GM23338 (cell line): Measurements from ENCODE around the gene KLC3. TPM values are rescaled to one million over a fixed set of nuclear protein-coding genes. Genes with fewer than 3 reads are reported as not detected.
A peak's percentile ranks its signal among the peaks of the same experiment; 100 is the strongest.

Experiments
- ATAC-seq: fragments of 200-7000 bp; cut with Tn5 transposase; 3 replicates; pipeline ENCODE4 v1.9.1; 2020
- DNase-seq: peaks from one replicate; pipeline ENCODE4 v3.0.0-alpha.2; 2015; ENCODE audit warnings: low spot score
- H2AFZ ChIP-seq: fragments of 200-600 bp; sonication (generic); 2 replicates; pipeline ENCODE4 v1.8.0; 2016; ENCODE audit warnings: antibody characterized with exemption, mild to moderate bottlenecking, moderate library complexity
- H3F3A ChIP-seq: fragments of 200-600 bp; sonication (generic); replicated peaks from 2 replicates; pipeline ENCODE4 v1.8.0; 2017; ENCODE audit warnings: antibody characterized with exemption, mixed run types, low read depth
- H3K27ac ChIP-seq: fragments of 200-600 bp; sonication (generic); 2 replicates; pipeline ENCODE4 v1.6.1; 2016; ENCODE audit warnings: low read depth
- H3K27me3 ChIP-seq: fragments of 200-600 bp; sonication (generic); 2 replicates; pipeline ENCODE4 v1.8.0; 2016; ENCODE audit warnings: mild to moderate bottlenecking, mixed run types, moderate library complexity; ENCODE audit not compliant: insufficient read depth
- H3K36me3 ChIP-seq: fragments of 200-600 bp; sonication (generic); 2 replicates; pipeline ENCODE4 v1.8.0; 2016; ENCODE audit warnings: mild to moderate bottlenecking; ENCODE audit not compliant: insufficient read depth
- H3K4me1 ChIP-seq: fragments of 200-600 bp; sonication (generic); 2 replicates; pipeline ENCODE4 v1.8.0; 2016; ENCODE audit warnings: mild to moderate bottlenecking, moderate library complexity; ENCODE audit not compliant: insufficient read depth
- H3K4me2 ChIP-seq: fragments of 200-600 bp; sonication (generic); 2 replicates; pipeline ENCODE4 v1.7.1; 2017; ENCODE audit warnings: mixed run types
- H3K4me3 ChIP-seq: fragments of 200-600 bp; sonication (generic); 2 replicates; pipeline ENCODE4 v1.6.1; 2016; ENCODE audit warnings: mixed run types
- H3K79me2 ChIP-seq: fragments of 200-600 bp; sonication (generic); replicated peaks from 2 replicates; pipeline ENCODE4 v1.8.0; 2017; ENCODE audit warnings: mild to moderate bottlenecking; ENCODE audit not compliant: insufficient read depth
- H3K9me2 ChIP-seq: fragments of 200-600 bp; sonication (generic); 2 replicates; pipeline ENCODE4 v1.8.0; 2017; ENCODE audit not compliant: insufficient read depth
- H4K20me1 ChIP-seq: fragments of 200-600 bp; sonication (generic); replicated peaks from 2 replicates; pipeline ENCODE4 v1.8.0; 2017; ENCODE audit warnings: mild to moderate bottlenecking; ENCODE audit not compliant: insufficient read depth
- H3K27ac Mint-ChIP-seq: 2 replicates; pipeline ENCODE4 v1.8.0; 2020; ENCODE audit warnings: inconsistent platforms, mild to moderate bottlenecking, moderate library complexity, mixed read lengths
- H3K27me3 Mint-ChIP-seq: 3 replicates; pipeline ENCODE4 v1.8.0; 2022; ENCODE audit warnings: low read depth, mild to moderate bottlenecking, moderate library complexity, mixed read lengths, inconsistent platforms; ENCODE audit not compliant: insufficient read depth, poor library complexity
- H3K36me3 Mint-ChIP-seq: 3 replicates; pipeline ENCODE4 v1.8.0; 2021; ENCODE audit warnings: low read depth, mild to moderate bottlenecking, inconsistent platforms, moderate library complexity, mixed read lengths
- H3K4me1 Mint-ChIP-seq: 3 replicates; pipeline ENCODE4 v1.8.0; 2020; ENCODE audit warnings: mild to moderate bottlenecking, inconsistent platforms, mixed read lengths
- H3K4me3 Mint-ChIP-seq: 3 replicates; pipeline ENCODE4 v1.8.0; 2021; ENCODE audit warnings: moderate library complexity, mild to moderate bottlenecking, inconsistent platforms, mixed read lengths
- H3K9me3 Mint-ChIP-seq: 3 replicates; pipeline ENCODE4 v1.8.0; 2020; ENCODE audit warnings: moderate library complexity, mild to moderate bottlenecking, inconsistent platforms, mixed read lengths
- CREB1 ChIP-seq: fragments of 250-450 bp; sonication (Bioruptor Pico); IDR thresholded peaks from 2 replicates; pipeline ENCODE4 v1.5.0; 2020; ENCODE audit warnings: low read depth, mild to moderate bottlenecking, moderate library complexity
- EZH2 ChIP-seq: fragments of 200-600 bp; sonication (generic); IDR thresholded peaks from one replicate; pipeline ENCODE4 v1.8.0; 2017; ENCODE audit warnings: antibody characterized with exemption, mild to moderate bottlenecking, low read depth; ENCODE audit not compliant: unreplicated experiment
- EZH2phosphoT487 ChIP-seq: fragments of 200-600 bp; sonication (generic); IDR thresholded peaks from one replicate; pipeline ENCODE4 v1.8.1; 2018; ENCODE audit warnings: antibody characterized with exemption; ENCODE audit not compliant: unreplicated experiment
- JUNB ChIP-seq: IDR thresholded peaks from one replicate; pipeline ENCODE4 v1.6.1; 2016; ENCODE audit warnings: antibody characterized with exemption; ENCODE audit not compliant: unreplicated experiment
- NANOG ChIP-seq: IDR thresholded peaks from 2 replicates; pipeline ENCODE4 v1.6.1; 2016; ENCODE audit warnings: antibody characterized with exemption, borderline replicate concordance
- POLR2AphosphoS5 ChIP-seq: IDR thresholded peaks from 2 replicates; pipeline ENCODE4 v1.6.1; 2016; ENCODE audit warnings: antibody characterized with exemption, low read depth
- STAT1 ChIP-seq: IDR thresholded peaks from one replicate; pipeline ENCODE4 v1.6.1; 2016; ENCODE audit warnings: antibody characterized with exemption; ENCODE audit not compliant: unreplicated experiment
- ZNF114 ChIP-seq: fragments of 250-450 bp; sonication (Bioruptor Pico); IDR thresholded peaks from 2 replicates; pipeline ENCODE4 v1.5.0; 2020; ENCODE audit warnings: mild to moderate bottlenecking, moderate library complexity
- ZNF331 ChIP-seq: fragments of 250-450 bp; sonication (Bioruptor Pico); IDR thresholded peaks from 2 replicates; pipeline ENCODE4 v1.5.0; 2020; ENCODE audit warnings: low read depth, mild to moderate bottlenecking, moderate library complexity
- polyA plus RNA-seq: library from polyadenylated mRNA; unstranded; fragments of >200 nt; fragmentation: Nextera tagmentation; extraction: Ambion mirVana; gene quantifications from 2 replicates; pipeline ENCODE4 v1.2.1, GENCODE V29; 2016
- total RNA-seq: library from RNA; depleted of rRNA; stranded (reverse); fragments of >200 nt; shearing (Covaris generic); gene quantifications from 2 replicates; pipeline ENCODE4 v1.2.3, GENCODE V29; 2014
- TF ChIP-seq, protein P1 (sequence below): IDR thresholded peaks from one replicate; pipeline ENCODE4 v1.6.1; 2018; ENCODE audit warnings: antibody characterized with exemption; ENCODE audit not compliant: unreplicated experiment
- TF ChIP-seq, protein P2 (sequence below): IDR thresholded peaks from 2 replicates; pipeline ENCODE4 v1.6.1; 2016; ENCODE audit warnings: antibody characterized with exemption
- TF ChIP-seq, protein P3 (sequence below): fragments of 250-450 bp; sonication (Bioruptor Pico); IDR thresholded peaks from 2 replicates; pipeline ENCODE4 v1.5.0; 2020; ENCODE audit warnings: mild to moderate bottlenecking, moderate library complexity
- TF ChIP-seq, protein P4 (sequence below), 2 experiments: fragments of 200-600 bp in 1 of 2; sonication (generic) in 1 of 2; conservative IDR thresholded peaks; 2 replicates each; pipeline versions ENCODE4 v1.5.1 to v1.6.1; 2016 to 2017; ENCODE audit warnings: antibody characterized with exemption in 2 of 2, low read depth in 2 of 2, mild to moderate bottlenecking in 2 of 2, moderate library complexity in 1 of 2

Gene KLC3
- total and polyA plus RNA-seq, 2 experiments from 2014 or later: 3.1 to 6.4 TPM

DNA sequence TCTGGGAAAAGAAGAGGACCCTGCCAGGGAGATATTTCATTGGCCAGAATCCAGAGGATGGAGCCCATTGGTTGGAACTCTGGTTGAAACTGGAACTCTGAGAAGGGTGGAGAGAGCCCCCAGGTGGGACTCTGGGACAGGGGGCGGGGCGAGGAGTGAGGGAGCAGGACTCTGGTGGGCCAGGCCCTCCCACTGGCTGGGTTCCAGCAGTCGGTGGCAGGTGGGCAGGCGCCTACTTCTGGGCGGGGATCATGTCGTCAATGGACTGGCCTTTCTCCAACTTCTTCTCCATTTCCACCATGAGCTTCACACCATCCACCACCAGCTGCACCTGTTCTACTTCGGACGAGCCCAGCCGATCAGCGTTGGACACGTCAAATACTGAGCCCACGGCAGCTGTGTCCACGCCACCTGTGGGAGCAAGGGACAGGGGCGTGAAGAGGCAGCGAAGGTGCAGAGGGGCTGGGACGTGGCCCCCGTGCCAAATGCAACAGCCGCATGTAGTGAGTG lies 34.0 kb upstream of the KLC3 start:
- Histone ChIP-seq H4K20me1 (no peaks in the 10 kb centered on the region), H3F3A (peaks cover 5% of the 10 kb centered on the region; the same call in 1 of the 2 replicates), H3K9me2 (no peaks in the 10 kb centered on the region), H3K27me3 (peaks cover 23% of the 10 kb centered on the region), H3K79me2 (no peaks in the 10 kb centered on the region), H3K4me2 (no peak overlapping the region), H3K27ac (no peak overlapping the region), H3K4me1 (no peaks in the 10 kb centered on the region), H3K36me3 (no peaks in the 10 kb centered on the region), H3K4me3 (no peak overlapping the region), H2AFZ (no peak overlapping the region)
- peaks cover 16% of the 10 kb centered on the region for H3K27me3 Mint-ChIP-seq
- TF ChIP-seq ZNF114 (CRISPR knock-in tag): no peak
- TF ChIP-seq, protein P1, sequence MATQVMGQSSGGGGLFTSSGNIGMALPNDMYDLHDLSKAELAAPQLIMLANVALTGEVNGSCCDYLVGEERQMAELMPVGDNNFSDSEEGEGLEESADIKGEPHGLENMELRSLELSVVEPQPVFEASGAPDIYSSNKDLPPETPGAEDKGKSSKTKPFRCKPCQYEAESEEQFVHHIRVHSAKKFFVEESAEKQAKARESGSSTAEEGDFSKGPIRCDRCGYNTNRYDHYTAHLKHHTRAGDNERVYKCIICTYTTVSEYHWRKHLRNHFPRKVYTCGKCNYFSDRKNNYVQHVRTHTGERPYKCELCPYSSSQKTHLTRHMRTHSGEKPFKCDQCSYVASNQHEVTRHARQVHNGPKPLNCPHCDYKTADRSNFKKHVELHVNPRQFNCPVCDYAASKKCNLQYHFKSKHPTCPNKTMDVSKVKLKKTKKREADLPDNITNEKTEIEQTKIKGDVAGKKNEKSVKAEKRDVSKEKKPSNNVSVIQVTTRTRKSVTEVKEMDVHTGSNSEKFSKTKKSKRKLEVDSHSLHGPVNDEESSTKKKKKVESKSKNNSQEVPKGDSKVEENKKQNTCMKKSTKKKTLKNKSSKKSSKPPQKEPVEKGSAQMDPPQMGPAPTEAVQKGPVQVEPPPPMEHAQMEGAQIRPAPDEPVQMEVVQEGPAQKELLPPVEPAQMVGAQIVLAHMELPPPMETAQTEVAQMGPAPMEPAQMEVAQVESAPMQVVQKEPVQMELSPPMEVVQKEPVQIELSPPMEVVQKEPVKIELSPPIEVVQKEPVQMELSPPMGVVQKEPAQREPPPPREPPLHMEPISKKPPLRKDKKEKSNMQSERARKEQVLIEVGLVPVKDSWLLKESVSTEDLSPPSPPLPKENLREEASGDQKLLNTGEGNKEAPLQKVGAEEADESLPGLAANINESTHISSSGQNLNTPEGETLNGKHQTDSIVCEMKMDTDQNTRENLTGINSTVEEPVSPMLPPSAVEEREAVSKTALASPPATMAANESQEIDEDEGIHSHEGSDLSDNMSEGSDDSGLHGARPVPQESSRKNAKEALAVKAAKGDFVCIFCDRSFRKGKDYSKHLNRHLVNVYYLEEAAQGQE: no peak
- TF ChIP-seq ZNF331 (CRISPR knock-in tag): no peak
- TF ChIP-seq JUNB: no peak
- TF ChIP-seq EZH2phosphoT487: no peak
- TF ChIP-seq EZH2: no peak
- TF ChIP-seq, protein P2, sequence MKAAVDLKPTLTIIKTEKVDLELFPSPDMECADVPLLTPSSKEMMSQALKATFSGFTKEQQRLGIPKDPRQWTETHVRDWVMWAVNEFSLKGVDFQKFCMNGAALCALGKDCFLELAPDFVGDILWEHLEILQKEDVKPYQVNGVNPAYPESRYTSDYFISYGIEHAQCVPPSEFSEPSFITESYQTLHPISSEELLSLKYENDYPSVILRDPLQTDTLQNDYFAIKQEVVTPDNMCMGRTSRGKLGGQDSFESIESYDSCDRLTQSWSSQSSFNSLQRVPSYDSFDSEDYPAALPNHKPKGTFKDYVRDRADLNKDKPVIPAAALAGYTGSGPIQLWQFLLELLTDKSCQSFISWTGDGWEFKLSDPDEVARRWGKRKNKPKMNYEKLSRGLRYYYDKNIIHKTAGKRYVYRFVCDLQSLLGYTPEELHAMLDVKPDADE: no peak
- no peak for TF ChIP-seq STAT1
- TF ChIP-seq, protein P3, sequence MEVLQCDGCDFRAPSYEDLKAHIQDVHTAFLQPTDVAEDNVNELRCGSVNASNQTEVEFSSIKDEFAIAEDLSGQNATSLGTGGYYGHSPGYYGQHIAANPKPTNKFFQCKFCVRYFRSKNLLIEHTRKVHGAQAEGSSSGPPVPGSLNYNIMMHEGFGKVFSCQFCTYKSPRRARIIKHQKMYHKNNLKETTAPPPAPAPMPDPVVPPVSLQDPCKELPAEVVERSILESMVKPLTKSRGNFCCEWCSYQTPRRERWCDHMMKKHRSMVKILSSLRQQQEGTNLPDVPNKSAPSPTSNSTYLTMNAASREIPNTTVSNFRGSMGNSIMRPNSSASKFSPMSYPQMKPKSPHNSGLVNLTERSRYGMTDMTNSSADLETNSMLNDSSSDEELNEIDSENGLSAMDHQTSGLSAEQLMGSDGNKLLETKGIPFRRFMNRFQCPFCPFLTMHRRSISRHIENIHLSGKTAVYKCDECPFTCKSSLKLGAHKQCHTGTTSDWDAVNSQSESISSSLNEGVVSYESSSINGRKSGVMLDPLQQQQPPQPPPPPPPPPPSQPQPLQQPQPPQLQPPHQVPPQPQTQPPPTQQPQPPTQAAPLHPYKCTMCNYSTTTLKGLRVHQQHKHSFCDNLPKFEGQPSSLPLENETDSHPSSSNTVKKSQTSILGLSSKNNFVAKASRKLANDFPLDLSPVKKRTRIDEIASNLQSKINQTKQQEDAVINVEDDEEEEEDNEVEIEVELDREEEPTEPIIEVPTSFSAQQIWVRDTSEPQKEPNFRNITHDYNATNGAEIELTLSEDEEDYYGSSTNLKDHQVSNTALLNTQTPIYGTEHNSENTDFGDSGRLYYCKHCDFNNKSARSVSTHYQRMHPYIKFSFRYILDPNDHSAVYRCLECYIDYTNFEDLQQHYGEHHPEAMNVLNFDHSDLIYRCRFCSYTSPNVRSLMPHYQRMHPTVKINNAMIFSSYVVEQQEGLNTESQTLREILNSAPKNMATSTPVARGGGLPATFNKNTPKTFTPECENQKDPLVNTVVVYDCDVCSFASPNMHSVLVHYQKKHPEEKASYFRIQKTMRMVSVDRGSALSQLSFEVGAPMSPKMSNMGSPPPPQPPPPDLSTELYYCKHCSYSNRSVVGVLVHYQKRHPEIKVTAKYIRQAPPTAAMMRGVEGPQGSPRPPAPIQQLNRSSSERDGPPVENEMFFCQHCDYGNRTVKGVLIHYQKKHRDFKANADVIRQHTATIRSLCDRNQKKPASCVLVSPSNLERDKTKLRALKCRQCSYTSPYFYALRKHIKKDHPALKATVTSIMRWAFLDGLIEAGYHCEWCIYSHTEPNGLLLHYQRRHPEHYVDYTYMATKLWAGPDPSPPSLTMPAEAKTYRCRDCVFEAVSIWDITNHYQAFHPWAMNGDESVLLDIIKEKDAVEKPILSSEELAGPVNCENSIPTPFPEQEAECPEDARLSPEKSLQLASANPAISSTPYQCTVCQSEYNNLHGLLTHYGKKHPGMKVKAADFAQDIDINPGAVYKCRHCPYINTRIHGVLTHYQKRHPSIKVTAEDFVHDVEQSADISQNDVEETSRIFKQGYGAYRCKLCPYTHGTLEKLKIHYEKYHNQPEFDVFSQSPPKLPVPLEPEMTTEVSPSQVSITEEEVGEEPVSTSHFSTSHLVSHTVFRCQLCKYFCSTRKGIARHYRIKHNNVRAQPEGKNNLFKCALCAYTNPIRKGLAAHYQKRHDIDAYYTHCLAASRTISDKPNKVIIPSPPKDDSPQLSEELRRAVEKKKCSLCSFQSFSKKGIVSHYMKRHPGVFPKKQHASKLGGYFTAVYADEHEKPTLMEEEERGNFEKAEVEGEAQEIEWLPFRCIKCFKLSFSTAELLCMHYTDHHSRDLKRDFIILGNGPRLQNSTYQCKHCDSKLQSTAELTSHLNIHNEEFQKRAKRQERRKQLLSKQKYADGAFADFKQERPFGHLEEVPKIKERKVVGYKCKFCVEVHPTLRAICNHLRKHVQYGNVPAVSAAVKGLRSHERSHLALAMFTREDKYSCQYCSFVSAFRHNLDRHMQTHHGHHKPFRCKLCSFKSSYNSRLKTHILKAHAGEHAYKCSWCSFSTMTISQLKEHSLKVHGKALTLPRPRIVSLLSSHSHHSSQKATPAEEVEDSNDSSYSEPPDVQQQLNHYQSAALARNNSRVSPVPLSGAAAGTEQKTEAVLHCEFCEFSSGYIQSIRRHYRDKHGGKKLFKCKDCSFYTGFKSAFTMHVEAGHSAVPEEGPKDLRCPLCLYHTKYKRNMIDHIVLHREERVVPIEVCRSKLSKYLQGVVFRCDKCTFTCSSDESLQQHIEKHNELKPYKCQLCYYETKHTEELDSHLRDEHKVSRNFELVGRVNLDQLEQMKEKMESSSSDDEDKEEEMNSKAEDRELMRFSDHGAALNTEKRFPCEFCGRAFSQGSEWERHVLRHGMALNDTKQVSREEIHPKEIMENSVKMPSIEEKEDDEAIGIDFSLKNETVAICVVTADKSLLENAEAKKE (CRISPR knock-in tag): no peak
- no peak for TF ChIP-seq NANOG
- TF ChIP-seq POLR2AphosphoS5: no peak
- TF ChIP-seq CREB1 (CRISPR knock-in tag): no peak
- TF ChIP-seq, protein P4, sequence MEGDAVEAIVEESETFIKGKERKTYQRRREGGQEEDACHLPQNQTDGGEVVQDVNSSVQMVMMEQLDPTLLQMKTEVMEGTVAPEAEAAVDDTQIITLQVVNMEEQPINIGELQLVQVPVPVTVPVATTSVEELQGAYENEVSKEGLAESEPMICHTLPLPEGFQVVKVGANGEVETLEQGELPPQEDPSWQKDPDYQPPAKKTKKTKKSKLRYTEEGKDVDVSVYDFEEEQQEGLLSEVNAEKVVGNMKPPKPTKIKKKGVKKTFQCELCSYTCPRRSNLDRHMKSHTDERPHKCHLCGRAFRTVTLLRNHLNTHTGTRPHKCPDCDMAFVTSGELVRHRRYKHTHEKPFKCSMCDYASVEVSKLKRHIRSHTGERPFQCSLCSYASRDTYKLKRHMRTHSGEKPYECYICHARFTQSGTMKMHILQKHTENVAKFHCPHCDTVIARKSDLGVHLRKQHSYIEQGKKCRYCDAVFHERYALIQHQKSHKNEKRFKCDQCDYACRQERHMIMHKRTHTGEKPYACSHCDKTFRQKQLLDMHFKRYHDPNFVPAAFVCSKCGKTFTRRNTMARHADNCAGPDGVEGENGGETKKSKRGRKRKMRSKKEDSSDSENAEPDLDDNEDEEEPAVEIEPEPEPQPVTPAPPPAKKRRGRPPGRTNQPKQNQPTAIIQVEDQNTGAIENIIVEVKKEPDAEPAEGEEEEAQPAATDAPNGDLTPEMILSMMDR (conservative IDR thresholded peaks at IDR 0.05; ENCODE audit: low read depth in 2 of 2): no peak
- no peaks in the 10 kb centered on the region for H3K36me3 Mint-ChIP-seq
- H3K9me3 Mint-ChIP-seq: peaks cover 4% of the 10 kb centered on the region; the same call in 1 of the 3 replicates
- peak; percentile 68 for ATAC-seq
- DNase-seq: peak; percentile 70
- no peak overlapping the region for H3K4me3 Mint-ChIP-seq
- no peak overlapping the region for H3K27ac Mint-ChIP-seq
- H3K4me1 Mint-ChIP-seq: no peaks in the 10 kb centered on the region; the same call in 2 of the 3 replicates
